Measurements from ENCODE around the gene PSPC1. TPM values are rescaled to one million over a fixed set of nuclear protein-coding genes. Genes with fewer than 3 reads are reported as not detected.

The PSPC1 gene
- total RNA-seq, 3 donors from 2014 or later (not counting 1 experiment from before 2014, with no cell fraction given): 94.1 to 110 (median 107) TPM

GRCh38 chr13:19772306-19772705 lies 10.4 kb downstream of the PSPC1 start:
- Histone ChIP-seq H3K36me3 (ENCODE audit: control insufficient read depth, insufficient read depth, low read length) (peaks cover 23% of the 10 kb centered on the region), H3K27me3 (ENCODE audit: control insufficient read depth, insufficient read depth, low read length) (no peaks in the 10 kb centered on the region), H3K27ac (ENCODE audit: low read length) (no peak overlapping the region), H3K4me3 (ENCODE audit: low read length) (no peak overlapping the region), H3K4me1 (ENCODE audit: control insufficient read depth, insufficient read depth, low read length) (peaks cover 47% of the 10 kb centered on the region), H3K9me3 (ENCODE audit: control insufficient read depth, insufficient read depth, low read length) (no peaks in the 10 kb centered on the region)
- ATAC-seq: no peak
- Mint-ChIP-seq H3K27ac (peak overlapping the region; percentile 33 to 37), H3K4me1 (peaks cover 40 to 51% of the 10 kb centered on the region in 2 donors), H3K4me3 (no peak overlapping the region), H3K27me3 (ENCODE audit: low read depth in 2 of 2) (no peaks in the 10 kb centered on the region), H3K36me3 (no peaks in the 10 kb centered on the region), H3K9me3 (no peaks in the 10 kb centered on the region)
- intact Hi-C loops (cut with micrococcal nuclease): no loop called here
- WGBS (ENCODE audit: insufficient coverage): 86% methylated on average over 6 of the region's 6 CpGs
- TF ChIP-seq CTCF (IDR thresholded peaks at IDR 0.05): no peak
- no peak for DNase-seq

GRCh38 chr13:19769854-19770253 lies 12.9 kb downstream of the PSPC1 start:
- H3K27me3 Mint-ChIP-seq (ENCODE audit: low read depth in 2 of 2): no peaks in the 10 kb centered on the region
- Histone ChIP-seq H3K27me3 (ENCODE audit: control insufficient read depth, insufficient read depth, low read length) (no peaks in the 10 kb centered on the region), H3K36me3 (ENCODE audit: control insufficient read depth, insufficient read depth, low read length) (peaks cover 24% of the 10 kb centered on the region), H3K27ac (ENCODE audit: low read length) (no peak overlapping the region), H3K4me1 (ENCODE audit: control insufficient read depth, insufficient read depth, low read length) (peaks cover 32% of the 10 kb centered on the region), H3K4me3 (ENCODE audit: low read length) (no peak overlapping the region), H3K9me3 (ENCODE audit: control insufficient read depth, insufficient read depth, low read length) (no peaks in the 10 kb centered on the region)
- peak overlapping the region in 1 of 2 donors; percentile 38 for H3K27ac Mint-ChIP-seq
- no peaks in the 10 kb centered on the region for H3K9me3 Mint-ChIP-seq
- 89% methylated on average over 2 of the region's 2 CpGs for WGBS (ENCODE audit: insufficient coverage)
- intact Hi-C loops (cut with micrococcal nuclease): no loop called here
- ATAC-seq: no peak
- H3K36me3 Mint-ChIP-seq: no peaks in the 10 kb centered on the region
- no peak overlapping the region for H3K4me3 Mint-ChIP-seq
- no peak for DNase-seq
- peaks cover 41 to 46% of the 10 kb centered on the region in 2 donors for H3K4me1 Mint-ChIP-seq
- TF ChIP-seq CTCF (IDR thresholded peaks at IDR 0.05): no peak

GRCh38 chr13:19767966-19768365 lies 14.8 kb downstream of the PSPC1 start:
- Histone ChIP-seq H3K4me3 (ENCODE audit: low read length) (no peak overlapping the region), H3K36me3 (ENCODE audit: control insufficient read depth, insufficient read depth, low read length) (peaks cover 20% of the 10 kb centered on the region), H3K9me3 (ENCODE audit: control insufficient read depth, insufficient read depth, low read length) (no peaks in the 10 kb centered on the region), H3K27me3 (ENCODE audit: control insufficient read depth, insufficient read depth, low read length) (no peaks in the 10 kb centered on the region), H3K4me1 (ENCODE audit: control insufficient read depth, insufficient read depth, low read length) (peaks cover 19% of the 10 kb centered on the region), H3K27ac (ENCODE audit: low read length) (no peak overlapping the region)
- intact Hi-C loops (cut with micrococcal nuclease): no loop called here
- H3K36me3 Mint-ChIP-seq: no peaks in the 10 kb centered on the region
- H3K27me3 Mint-ChIP-seq (ENCODE audit: low read depth in 2 of 2): no peaks in the 10 kb centered on the region
- H3K27ac Mint-ChIP-seq: peak overlapping the region; percentile 53 to 73
- H3K4me1 Mint-ChIP-seq: peaks cover 43 to 49% of the 10 kb centered on the region in 2 donors
- peak overlapping the region; percentile 58 for H3K4me3 Mint-ChIP-seq
- ATAC-seq (no peak), DNase-seq (no peak)
- no peak for TF ChIP-seq CTCF (IDR thresholded peaks at IDR 0.05)
- H3K9me3 Mint-ChIP-seq: no peaks in the 10 kb centered on the region
- 100% methylated on average over 1 of the region's 2 CpGs for WGBS (ENCODE audit: insufficient coverage)

GRCh38 chr13:19766591-19766990 lies 16.2 kb downstream of the PSPC1 start:
- H3K4me3 Mint-ChIP-seq: peak overlapping the region; percentile 32
- peak overlapping the region; percentile 43 to 53 for H3K27ac Mint-ChIP-seq
- H3K27me3 Mint-ChIP-seq (ENCODE audit: low read depth in 2 of 2): no peaks in the 10 kb centered on the region
- Histone ChIP-seq H3K27me3 (ENCODE audit: control insufficient read depth, insufficient read depth, low read length) (no peaks in the 10 kb centered on the region), H3K9me3 (ENCODE audit: control insufficient read depth, insufficient read depth, low read length) (no peaks in the 10 kb centered on the region), H3K4me1 (ENCODE audit: control insufficient read depth, insufficient read depth, low read length) (peaks cover 22% of the 10 kb centered on the region), H3K27ac (ENCODE audit: low read length) (no peak overlapping the region), H3K4me3 (ENCODE audit: low read length) (no peak overlapping the region), H3K36me3 (ENCODE audit: control insufficient read depth, insufficient read depth, low read length) (peaks cover 14% of the 10 kb centered on the region)
- no peak for TF ChIP-seq CTCF (IDR thresholded peaks at IDR 0.05)
- ATAC-seq (peak in 1 of 3 donors; percentile 21), DNase-seq (no peak)
- H3K36me3 Mint-ChIP-seq: no peaks in the 10 kb centered on the region
- no peaks in the 10 kb centered on the region for H3K9me3 Mint-ChIP-seq
- intact Hi-C loops (cut with micrococcal nuclease): no loop called here
- H3K4me1 Mint-ChIP-seq: peaks cover 50 to 55% of the 10 kb centered on the region in 2 donors
- 87% methylated on average over 5 of the region's 5 CpGs for WGBS (ENCODE audit: insufficient coverage)

Data from natural killer cell (primary cell).